Measurements from ENCODE around the gene VTA1. TPM values are rescaled to one million over a fixed set of nuclear protein-coding genes. Genes with fewer than 3 reads are reported as not detected.

Gene VTA1
- total and polyA plus RNA-seq, 2 of the 13 experiments (the other 11 are each of a cell fraction or from before 2014, with no cell fraction given), result 70.7 to 89.1 TPM

DNA sequence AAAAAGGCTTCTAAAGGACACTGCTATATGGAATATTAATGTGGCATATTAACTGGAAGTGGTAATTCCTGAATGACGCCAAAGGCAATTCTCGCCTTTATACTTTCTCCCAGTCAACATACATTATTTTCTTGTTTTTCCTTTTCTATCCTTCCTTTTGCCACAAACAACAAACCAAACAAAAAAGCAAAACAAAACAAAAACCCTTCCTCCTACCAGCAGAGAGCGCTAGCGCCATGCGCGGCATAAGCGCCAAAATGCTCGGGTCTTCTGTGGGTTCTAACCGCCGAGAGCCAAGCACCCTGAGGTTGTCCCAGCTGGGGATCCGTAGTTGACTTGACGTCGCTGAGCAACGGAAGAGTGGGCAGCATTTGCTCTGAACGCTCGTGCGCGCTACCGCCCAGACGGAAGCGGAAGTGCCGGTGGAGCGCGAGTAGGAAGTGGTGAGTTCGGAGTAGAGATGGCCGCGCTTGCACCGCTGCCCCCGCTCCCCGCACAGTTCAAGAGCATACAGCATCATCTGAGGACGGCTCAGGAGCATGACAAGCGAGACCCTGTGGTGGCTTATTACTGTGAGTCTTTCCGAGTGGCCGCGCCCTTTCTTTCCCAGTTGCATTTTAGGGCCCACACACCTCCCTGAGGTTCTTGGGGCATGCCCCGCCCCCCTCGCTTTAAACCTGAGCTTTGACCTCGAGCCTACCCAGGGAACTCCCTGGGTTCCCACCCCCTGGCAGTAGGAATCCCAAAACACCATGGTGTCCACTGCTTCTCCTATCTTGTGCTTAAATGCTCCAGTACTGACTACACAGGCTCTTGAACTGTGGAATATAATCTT lies at the start of gene VTA1, which contains the start of gene NMBR (continued):
- TF ChIP-seq ZNF775 (CRISPR knock-in tag; IDR thresholded peaks at IDR 0.05; ENCODE audit: borderline replicate concordance) (no peak), ELF4 (CRISPR knock-in tag; IDR thresholded peaks at IDR 0.05; ENCODE audit: borderline replicate concordance) (peak; percentile 99), ARID2 (CRISPR knock-in tag; IDR thresholded peaks at IDR 0.05; ENCODE audit: borderline replicate concordance) (peak; percentile 63), ZNF432 (CRISPR knock-in tag; IDR thresholded peaks at IDR 0.05; ENCODE audit: borderline replicate concordance) (no peak), YY1 (IDR thresholded peaks at IDR 0.05; ENCODE audit: insufficient read depth, insufficient replicate concordance, low read depth, low read length) (peak; percentile 95), REPIN1 (CRISPR knock-in tag; IDR thresholded peaks at IDR 0.05; ENCODE audit: borderline replicate concordance, low read depth) (peak; percentile 98), ZNF891 (CRISPR knock-in tag; IDR thresholded peaks at IDR 0.05) (peak; percentile 96), PHF8 (CRISPR knock-in tag; IDR thresholded peaks at IDR 0.05) (peak; percentile 99), ZNF296 (CRISPR knock-in tag; conservative IDR thresholded peaks at IDR 0.05) (no peak), NFATC3 (CRISPR knock-in tag; IDR thresholded peaks at IDR 0.05) (peak; percentile 74; the same call in 1 of the 2 replicates), ZNF674 (CRISPR knock-in tag; IDR thresholded peaks at IDR 0.05; ENCODE audit: low read depth) (no peak)
- TF ChIP-seq, protein P1, sequence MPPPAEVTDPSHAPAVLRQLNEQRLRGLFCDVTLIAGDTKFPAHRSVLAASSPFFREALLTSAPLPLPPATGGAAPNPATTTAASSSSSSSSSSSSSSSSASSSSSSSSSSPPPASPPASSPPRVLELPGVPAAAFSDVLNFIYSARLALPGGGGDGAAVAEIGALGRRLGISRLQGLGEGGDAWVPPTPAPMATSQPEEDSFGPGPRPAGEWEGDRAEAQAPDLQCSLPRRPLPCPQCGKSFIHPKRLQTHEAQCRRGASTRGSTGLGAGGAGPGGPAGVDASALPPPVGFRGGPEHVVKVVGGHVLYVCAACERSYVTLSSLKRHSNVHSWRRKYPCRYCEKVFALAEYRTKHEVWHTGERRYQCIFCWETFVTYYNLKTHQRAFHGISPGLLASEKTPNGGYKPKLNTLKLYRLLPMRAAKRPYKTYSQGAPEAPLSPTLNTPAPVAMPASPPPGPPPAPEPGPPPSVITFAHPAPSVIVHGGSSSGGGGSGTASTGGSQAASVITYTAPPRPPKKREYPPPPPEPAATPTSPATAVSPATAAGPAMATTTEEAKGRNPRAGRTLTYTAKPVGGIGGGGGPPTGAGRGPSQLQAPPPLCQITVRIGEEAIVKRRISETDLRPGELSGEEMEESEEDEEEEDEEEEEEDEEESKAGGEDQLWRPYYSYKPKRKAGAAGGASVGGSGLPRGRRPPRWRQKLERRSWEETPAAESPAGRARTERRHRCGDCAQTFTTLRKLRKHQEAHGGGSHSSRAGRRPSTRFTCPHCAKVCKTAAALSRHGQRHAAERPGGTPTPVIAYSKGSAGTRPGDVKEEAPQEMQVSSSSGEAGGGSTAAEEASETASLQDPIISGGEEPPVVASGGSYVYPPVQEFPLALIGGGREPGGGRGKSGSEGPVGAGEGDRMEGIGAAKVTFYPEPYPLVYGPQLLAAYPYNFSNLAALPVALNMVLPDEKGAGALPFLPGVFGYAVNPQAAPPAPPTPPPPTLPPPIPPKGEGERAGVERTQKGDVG (CRISPR knock-in tag; IDR thresholded peaks at IDR 0.05; ENCODE audit: borderline replicate concordance), result peak; percentile 95
- TF ChIP-seq, protein P2, sequence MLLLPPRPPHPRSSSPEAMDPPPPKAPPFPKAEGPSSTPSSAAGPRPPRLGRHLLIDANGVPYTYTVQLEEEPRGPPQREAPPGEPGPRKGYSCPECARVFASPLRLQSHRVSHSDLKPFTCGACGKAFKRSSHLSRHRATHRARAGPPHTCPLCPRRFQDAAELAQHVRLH (CRISPR knock-in tag; IDR thresholded peaks at IDR 0.05; ENCODE audit: borderline replicate concordance, low read depth), result peak; percentile 99; the same call in 1 of the 2 replicates
- TF ChIP-seq, protein P3, sequence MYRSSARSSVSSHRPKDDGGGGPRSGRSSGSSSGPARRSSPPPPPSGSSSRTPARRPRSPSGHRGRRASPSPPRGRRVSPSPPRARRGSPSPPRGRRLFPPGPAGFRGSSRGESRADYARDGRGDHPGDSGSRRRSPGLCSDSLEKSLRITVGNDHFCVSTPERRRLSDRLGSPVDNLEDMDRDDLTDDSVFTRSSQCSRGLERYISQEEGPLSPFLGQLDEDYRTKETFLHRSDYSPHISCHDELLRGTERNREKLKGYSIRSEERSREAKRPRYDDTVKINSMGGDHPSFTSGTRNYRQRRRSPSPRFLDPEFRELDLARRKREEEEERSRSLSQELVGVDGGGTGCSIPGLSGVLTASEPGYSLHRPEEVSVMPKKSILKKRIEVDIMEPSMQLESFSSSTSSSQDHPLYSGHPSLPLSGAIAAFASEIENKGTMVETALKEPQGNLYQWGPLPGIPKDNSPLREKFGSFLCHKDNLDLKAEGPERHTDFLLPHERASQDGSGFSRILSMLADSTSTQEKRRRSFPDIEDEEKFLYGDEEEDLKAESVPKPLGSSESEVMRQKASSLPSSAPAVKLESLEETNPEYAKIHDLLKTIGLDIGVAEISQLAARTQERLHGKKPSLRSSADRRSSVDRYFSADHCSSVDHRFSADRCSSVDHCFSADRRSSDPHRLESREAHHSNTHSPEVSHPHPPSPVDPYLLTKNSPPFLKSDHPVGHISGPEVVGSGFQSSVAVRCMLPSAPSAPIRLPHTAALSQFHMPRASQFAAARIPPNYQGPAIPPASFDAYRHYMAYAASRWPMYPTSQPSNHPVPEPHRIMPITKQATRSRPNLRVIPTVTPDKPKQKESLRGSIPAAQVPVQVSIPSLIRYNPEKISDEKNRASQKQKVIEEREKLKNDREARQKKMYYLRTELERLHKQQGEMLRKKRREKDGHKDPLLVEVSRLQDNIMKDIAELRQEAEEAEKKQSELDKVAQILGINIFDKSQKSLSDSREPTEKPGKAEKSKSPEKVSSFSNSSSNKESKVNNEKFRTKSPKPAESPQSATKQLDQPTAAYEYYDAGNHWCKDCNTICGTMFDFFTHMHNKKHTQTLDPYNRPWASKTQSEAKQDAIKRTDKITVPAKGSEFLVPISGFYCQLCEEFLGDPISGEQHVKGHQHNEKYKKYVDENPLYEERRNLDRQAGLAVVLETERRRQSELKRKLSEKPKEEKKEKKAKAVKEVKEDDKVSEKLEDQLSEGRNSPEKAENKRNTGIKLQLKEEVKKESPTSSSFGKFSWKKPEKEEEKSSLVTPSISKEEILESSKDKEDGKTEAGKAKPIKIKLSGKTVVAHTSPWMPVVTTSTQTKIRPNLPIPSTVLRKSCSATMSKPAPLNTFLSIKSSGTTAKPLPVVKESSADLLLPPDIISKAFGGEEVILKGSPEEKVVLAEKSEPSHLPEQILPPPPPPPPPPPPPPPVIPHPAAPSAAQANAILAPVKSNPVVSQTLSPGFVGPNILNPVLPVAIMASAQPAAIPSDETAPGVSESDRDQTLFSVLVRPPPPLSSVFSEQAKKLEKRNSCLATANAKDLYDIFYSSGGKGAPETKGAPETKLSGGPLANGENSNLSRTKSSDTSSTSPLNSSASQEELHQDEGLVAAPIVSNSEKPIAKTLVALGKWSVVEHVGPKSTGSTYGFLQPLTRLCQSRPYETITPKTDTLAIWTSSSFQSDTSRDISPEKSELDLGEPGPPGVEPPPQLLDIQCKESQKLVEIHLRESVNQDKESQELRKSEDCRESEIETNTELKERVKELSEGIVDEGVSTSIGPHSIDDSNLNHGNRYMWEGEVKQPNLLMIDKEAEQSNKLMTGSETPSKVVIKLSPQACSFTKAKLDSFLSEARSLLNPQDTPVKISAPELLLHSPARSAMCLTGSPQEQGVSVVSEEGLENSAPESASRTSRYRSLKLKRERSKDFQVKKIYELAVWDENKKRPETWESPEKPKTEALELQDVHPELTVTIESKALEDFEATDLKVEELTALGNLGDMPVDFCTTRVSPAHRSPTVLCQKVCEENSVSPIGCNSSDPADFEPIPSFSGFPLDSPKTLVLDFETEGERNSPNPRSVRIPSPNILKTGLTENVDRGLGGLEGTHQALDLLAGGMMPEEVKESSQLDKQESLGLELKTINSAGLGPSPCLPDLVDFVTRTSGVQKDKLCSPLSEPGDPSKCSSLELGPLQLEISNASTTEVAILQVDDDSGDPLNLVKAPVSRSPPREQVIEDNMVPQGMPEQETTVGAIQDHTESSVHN (CRISPR knock-in tag; IDR thresholded peaks at IDR 0.05), result peak; percentile 71; the same call in 1 of the 2 replicates
- TF ChIP-seq, protein P4, sequence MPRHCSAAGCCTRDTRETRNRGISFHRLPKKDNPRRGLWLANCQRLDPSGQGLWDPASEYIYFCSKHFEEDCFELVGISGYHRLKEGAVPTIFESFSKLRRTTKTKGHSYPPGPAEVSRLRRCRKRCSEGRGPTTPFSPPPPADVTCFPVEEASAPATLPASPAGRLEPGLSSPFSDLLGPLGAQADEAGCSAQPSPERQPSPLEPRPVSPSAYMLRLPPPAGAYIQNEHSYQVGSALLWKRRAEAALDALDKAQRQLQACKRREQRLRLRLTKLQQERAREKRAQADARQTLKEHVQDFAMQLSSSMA (CRISPR knock-in tag; IDR thresholded peaks at IDR 0.05), result peak; percentile 90

All from HepG2 (cell line).